WTC11 (cell line): Measurements from ENCODE around the gene GPR156. TPM values are rescaled to one million over a fixed set of nuclear protein-coding genes. Genes with fewer than 3 reads are reported as not detected.

Experiments
- ATAC-seq: fragments of 200-7000 bp; cut with Tn5 transposase; 2 replicates; pipeline ENCODE4 v1.10.0; 2021; ENCODE audit warnings: mild to moderate bottlenecking, moderate library complexity
- CTCF ChIA-PET: fragments of 300-600 bp; sonication (Branson Sonifier 250); formaldehyde crosslinking; loops from one replicate; lab custom pipeline; 2021; ENCODE audit warnings: antibody characterized with exemption; lab: Charles Lee
- POLR2A ChIA-PET: fragments of 350-600 bp; sonication (Branson Sonifier 250); formaldehyde crosslinking; loops from one replicate; lab custom pipeline; 2021; ENCODE audit warnings: antibody characterized with exemption; lab: Charles Lee
- DNase-seq: peaks from one replicate; pipeline ENCODE4 v3.0.0; 2021; ENCODE audit warnings: low spot score
- H3K27ac Mint-ChIP-seq: 2 replicates; pipeline ENCODE4 v1.8.0; 2021; ENCODE audit warnings: mixed read lengths
- H3K27me3 Mint-ChIP-seq: 2 replicates; pipeline ENCODE4 v1.8.0; 2021; ENCODE audit warnings: low read depth, mild to moderate bottlenecking, moderate library complexity, mixed read lengths
- H3K36me3 Mint-ChIP-seq: 2 replicates; pipeline ENCODE4 v1.8.0; 2021; ENCODE audit warnings: mixed read lengths
- H3K4me1 Mint-ChIP-seq: 2 replicates; pipeline ENCODE4 v1.8.0; 2022; ENCODE audit warnings: mixed read lengths
- H3K4me3 Mint-ChIP-seq: 2 replicates; pipeline ENCODE4 v1.8.0; 2021; ENCODE audit warnings: mild to moderate bottlenecking, moderate library complexity, mixed read lengths
- H3K9me3 Mint-ChIP-seq: 2 replicates; pipeline ENCODE4 v1.8.0; 2021; ENCODE audit warnings: mixed read lengths
- ARID4B ChIP-seq: sonication (generic); formaldehyde crosslinking; IDR thresholded peaks from 2 replicates; pipeline ENCODE4 v1.8.0; 2023; ENCODE audit warnings: missing genetic modification reagents, mild to moderate bottlenecking, borderline replicate concordance
- CDX4 ChIP-seq: fragments of 250-450 bp; sonication (Bioruptor Pico); IDR thresholded peaks from 2 replicates; pipeline ENCODE4 v1.9.0; 2021; ENCODE audit warnings: moderate library complexity, mild to moderate bottlenecking, inconsistent platforms, borderline replicate concordance
- CREB1 ChIP-seq: sonication (generic); formaldehyde crosslinking; IDR thresholded peaks from 2 replicates; pipeline ENCODE4 v1.8.0; 2023; ENCODE audit warnings: mild to moderate bottlenecking, missing genetic modification reagents
- E2F1 ChIP-seq: sonication (generic); formaldehyde crosslinking; IDR thresholded peaks from 2 replicates; pipeline ENCODE4 v1.8.0; 2022; ENCODE audit warnings: mild to moderate bottlenecking, missing genetic modification reagents
- E2F4 ChIP-seq: sonication (generic); formaldehyde crosslinking; IDR thresholded peaks from 2 replicates; pipeline ENCODE4 v1.8.1; 2022; ENCODE audit warnings: low read depth, mild to moderate bottlenecking, moderate library complexity, missing genetic modification reagents, borderline replicate concordance
- ELF4 ChIP-seq: sonication (generic); formaldehyde crosslinking; IDR thresholded peaks from 2 replicates; pipeline ENCODE4 v1.8.1; 2022; ENCODE audit warnings: low read depth, mild to moderate bottlenecking, moderate library complexity, missing genetic modification reagents
- FOXJ3 ChIP-seq: sonication (generic); formaldehyde crosslinking; IDR thresholded peaks from 2 replicates; pipeline ENCODE4 v1.9.0; 2021; ENCODE audit warnings: missing genetic modification reagents, mild to moderate bottlenecking, borderline replicate concordance
- HMGA2 ChIP-seq: fragments of 250-450 bp; sonication (Bioruptor Pico); IDR thresholded peaks from 2 replicates; pipeline ENCODE4 v1.4.0; 2021; ENCODE audit warnings: mild to moderate bottlenecking, moderate library complexity
- IRF2 ChIP-seq: sonication (generic); formaldehyde crosslinking; IDR thresholded peaks from 2 replicates; pipeline ENCODE4 v1.8.0; 2022; ENCODE audit warnings: low read depth, missing genetic modification reagents, borderline replicate concordance
- JUN ChIP-seq: sonication (generic); formaldehyde crosslinking; IDR thresholded peaks from 2 replicates; pipeline ENCODE4 v1.8.0; 2023; ENCODE audit warnings: mild to moderate bottlenecking, missing genetic modification reagents
- NFE2L1 ChIP-seq: sonication (generic); formaldehyde crosslinking; IDR thresholded peaks from 2 replicates; pipeline ENCODE4 v1.8.1; 2023; ENCODE audit warnings: missing genetic modification reagents
- OVOL2 ChIP-seq: fragments of 250-450 bp; sonication (Bioruptor Pico); IDR thresholded peaks from 2 replicates; pipeline ENCODE4 v1.9.0; 2021; ENCODE audit warnings: mild to moderate bottlenecking, borderline replicate concordance
- PRDM15 ChIP-seq: sonication (generic); formaldehyde crosslinking; IDR thresholded peaks from 2 replicates; pipeline ENCODE4 v1.8.0; 2022; ENCODE audit warnings: missing genetic modification reagents
- PRRX2 ChIP-seq: fragments of 250-450 bp; sonication (Bioruptor Pico); IDR thresholded peaks from 2 replicates; pipeline ENCODE4 v1.8.0; 2021; ENCODE audit warnings: mild to moderate bottlenecking
- RORB ChIP-seq: fragments of 250-450 bp; sonication (Bioruptor Pico); IDR thresholded peaks from 2 replicates; pipeline ENCODE4 v1.9.0; 2021; ENCODE audit warnings: mild to moderate bottlenecking
- TCF7 ChIP-seq: sonication (generic); formaldehyde crosslinking; IDR thresholded peaks from 2 replicates; pipeline ENCODE4 v1.8.0; 2022; ENCODE audit warnings: mild to moderate bottlenecking, low read depth, missing genetic modification reagents, moderate library complexity
- TEAD4 ChIP-seq: sonication (generic); formaldehyde crosslinking; IDR thresholded peaks from 2 replicates; pipeline ENCODE4 v1.8.0; 2022; ENCODE audit warnings: mild to moderate bottlenecking, missing genetic modification reagents
- ZBTB21 ChIP-seq: sonication (generic); formaldehyde crosslinking; IDR thresholded peaks from 2 replicates; pipeline ENCODE4 v1.8.1; 2023; ENCODE audit warnings: mild to moderate bottlenecking, missing genetic modification reagents, borderline replicate concordance
- ZNF138 ChIP-seq: sonication (generic); formaldehyde crosslinking; conservative IDR thresholded peaks from 2 replicates; pipeline ENCODE4 v1.8.1; 2022; ENCODE audit warnings: mild to moderate bottlenecking, moderate library complexity, missing genetic modification reagents
- ZNF232 ChIP-seq: sonication (generic); formaldehyde crosslinking; IDR thresholded peaks from 2 replicates; pipeline ENCODE4 v1.8.0; 2022; ENCODE audit warnings: mild to moderate bottlenecking, missing genetic modification reagents
- ZNF263 ChIP-seq: sonication (generic); formaldehyde crosslinking; IDR thresholded peaks from 2 replicates; pipeline ENCODE4 v1.8.1; 2022; ENCODE audit warnings: low read depth, mild to moderate bottlenecking, moderate library complexity, missing genetic modification reagents
- ZNF416 ChIP-seq: fragments of 250-450 bp; sonication (Bioruptor Pico); IDR thresholded peaks from 2 replicates; pipeline ENCODE4 v1.9.0; 2021; ENCODE audit warnings: mild to moderate bottlenecking, inconsistent platforms
- total RNA-seq: library from RNA; stranded (reverse); gene quantifications from 3 replicates; pipeline ENCODE4 v1.2.3, GENCODE V29; 2021

Gene GPR156
- total RNA-seq, 1 experiment from 2014 or later: 0.72 TPM

- Mint-ChIP-seq H3K27me3 (no peaks in the 10 kb centered on the region), H3K4me3 (no peak overlapping the region), H3K27ac (no peak overlapping the region), H3K9me3 (peaks cover 8% of the 10 kb centered on the region; the same call in 1 of the 2 replicates), H3K4me1 (no peaks in the 10 kb centered on the region), H3K36me3 (no peaks in the 10 kb centered on the region)
- TF ChIP-seq CREB1 (CRISPR knock-in tag): no peak
- TF ChIP-seq ZNF416 (CRISPR knock-in tag): no peak
- TF ChIP-seq E2F1 (CRISPR knock-in tag): no peak
- no peak for TF ChIP-seq ZBTB21 (CRISPR knock-in tag)
- TF ChIP-seq E2F4 (CRISPR knock-in tag): no peak
- no peak for TF ChIP-seq JUN (CRISPR knock-in tag)
- no peak for TF ChIP-seq IRF2 (CRISPR knock-in tag)
- no peak for TF ChIP-seq NFE2L1
- no peak for TF ChIP-seq ARID4B (CRISPR knock-in tag)
- ChIA-PET POLR2A (interaction anchor here (0.6 kb wide), 1 partner anchor 151 kb away, joined by 3 read pairs; no protein-coding TSS in a partner anchor), CTCF (no interaction called here)
- no peak for DNase-seq
- no peak for ATAC-seq
Measured at GRCh38 chr3:120193554-120193953, 91.5 kb downstream of the GPR156 start.

- H3K4me1 Mint-ChIP-seq: no peaks in the 10 kb centered on the region
- no peaks in the 10 kb centered on the region for H3K27me3 Mint-ChIP-seq
- ChIA-PET CTCF (interaction anchor here (0.9 kb wide), 1 partner anchor 300 kb away, joined by 3 read pairs; no protein-coding TSS in a partner anchor), POLR2A (no interaction called here)
- H3K4me3 Mint-ChIP-seq: no peak overlapping the region
- H3K27ac Mint-ChIP-seq: no peak overlapping the region
- no peak for ATAC-seq
- no peaks in the 10 kb centered on the region for H3K36me3 Mint-ChIP-seq
- no peak for DNase-seq
- H3K9me3 Mint-ChIP-seq: peaks cover 8% of the 10 kb centered on the region; the same call in 1 of the 2 replicates
- no peak for TF ChIP-seq FOXJ3 (CRISPR knock-in tag)
- TF ChIP-seq E2F4 (CRISPR knock-in tag): no peak
- no peak for TF ChIP-seq ZNF232
- TF ChIP-seq PRDM15 (CRISPR knock-in tag): no peak
- TF ChIP-seq HMGA2 (CRISPR knock-in tag): no peak
- no peak for TF ChIP-seq RORB
- TF ChIP-seq PRRX2 (CRISPR knock-in tag): no peak
- TF ChIP-seq TCF7: no peak
- no peak for TF ChIP-seq ELF4
- no peak for TF ChIP-seq ZNF263
- TF ChIP-seq TEAD4: no peak
- TF ChIP-seq JUN (CRISPR knock-in tag): no peak
- TF ChIP-seq ZNF138 (CRISPR knock-in tag): no peak
- no peak for TF ChIP-seq OVOL2 (CRISPR knock-in tag)
- no peak for TF ChIP-seq CDX4 (CRISPR knock-in tag)
Measured at GRCh38 chr3:120192579-120192978, 92.4 kb downstream of the GPR156 start.
